NB4 (cell line): Measurements from ENCODE around the gene SESTD1.

Experiments used
- DNase-seq: peaks from one replicate; pipeline ENCODE4 v3.0.0; 2010; ENCODE audit warnings: low read depth
- H3K4me3 ChIP-seq: one replicate; pipeline ENCODE4 v1.5.1; 2011; ENCODE audit warnings: mild to moderate bottlenecking, low read depth, low read length, moderate library complexity
- CTCF ChIP-seq: IDR thresholded peaks from one replicate; pipeline ENCODE4 v1.5.1; 2012; ENCODE audit warnings: low read depth, low read length
- MAX ChIP-seq: IDR thresholded peaks from 2 replicates; pipeline ENCODE4 v1.6.1; 2011; ENCODE audit warnings: low read depth, low read length
- MYC ChIP-seq: IDR thresholded peaks from 2 replicates; pipeline ENCODE4 v1.6.1; 2011; ENCODE audit warnings: low read depth, low read length
- POLR2A ChIP-seq: IDR thresholded peaks from 2 replicates; pipeline ENCODE4 v1.6.1; 2011; ENCODE audit warnings: mild to moderate bottlenecking; ENCODE audit not compliant: insufficient read length; ENCODE audit errors: extremely low read depth

Gene SESTD1

GRCh38 chr2:179237209-179237946, 27.3 kb downstream of the SESTD1 start:
- DNase-seq: no peak
- TF ChIP-seq MYC (no peak), MAX (no peak), CTCF (no peak), POLR2A (no peak)
- no peak overlapping the region for H3K4me3 ChIP-seq

GRCh38 chr2:179235463-179236108, 29.0 kb downstream of the SESTD1 start:
- no peak overlapping the region for H3K4me3 ChIP-seq
- no peak for TF ChIP-seq MYC
- TF ChIP-seq POLR2A: no peak
- no peak for TF ChIP-seq CTCF
- no peak for DNase-seq

- no peak overlapping the region for H3K4me3 ChIP-seq
- no peak for DNase-seq
- TF ChIP-seq CTCF: no peak
- no peak for TF ChIP-seq MYC
- TF ChIP-seq MAX: no peak
- no peak for TF ChIP-seq POLR2A
These were observed 29.9 kb downstream of the SESTD1 start for GRCh38 chr2:179234658-179235240.

- H3K4me3 ChIP-seq: no peak overlapping the region
- TF ChIP-seq POLR2A (no peak), MYC (no peak), CTCF (no peak), MAX (no peak)
- no peak for DNase-seq
These were observed 30.8 kb downstream of the SESTD1 start for GRCh38 chr2:179233626-179234430.

GRCh38 chr2:179233083-179233490, 31.5 kb downstream of the SESTD1 start:
- no peak for DNase-seq
- no peak for TF ChIP-seq POLR2A
- TF ChIP-seq MYC: no peak
- TF ChIP-seq CTCF: no peak
- no peak overlapping the region for H3K4me3 ChIP-seq
